IPS-18a (cell line): ENCODE measurements around the gene ZSWIM5.
"Not testable (repeated sequence)": the region's sequence is repeated elsewhere in the genome, so short reads cannot be mapped to it uniquely, and the experiment has no call there.

Experiments used
- H3K27ac ChIP-seq: one replicate; pipeline ENCODE4 v1.5.1; 2013; ENCODE audit warnings: low read length
- H3K27me3 ChIP-seq: one replicate; pipeline ENCODE4 v1.6.1; 2013; ENCODE audit warnings: mild to moderate bottlenecking, low read length; ENCODE audit not compliant: control insufficient read depth, insufficient read depth
- H3K36me3 ChIP-seq: one replicate; pipeline ENCODE4 v1.6.1; 2013; ENCODE audit warnings: low read depth, low read length; ENCODE audit not compliant: control insufficient read depth
- H3K4me1 ChIP-seq: one replicate; pipeline ENCODE4 v1.6.1; 2013; ENCODE audit warnings: low read depth, low read length; ENCODE audit not compliant: control insufficient read depth
- H3K4me3 ChIP-seq: one replicate; pipeline ENCODE4 v1.5.1; 2013; ENCODE audit warnings: low read length
- H3K9ac ChIP-seq: one replicate; pipeline ENCODE4 v1.6.1; 2013; ENCODE audit warnings: mild to moderate bottlenecking, low read length, moderate library complexity
- H3K9me3 ChIP-seq: one replicate; pipeline ENCODE4 v1.6.1; 2013; ENCODE audit warnings: low read depth, low read length; ENCODE audit not compliant: control insufficient read depth

The ZSWIM5 gene

GRCh38 chr1:45008076-45008475 is 198.3 kb downstream of the ZSWIM5 start:
- Histone ChIP-seq H3K27me3 (peaks cover 4% of the 10 kb centered on the region), H3K27ac (no peak overlapping the region), H3K4me1 (peaks cover 6% of the 10 kb centered on the region), H3K36me3 (peaks cover 42% of the 10 kb centered on the region), H3K9ac (no peak overlapping the region), H3K9me3 (no peaks in the 10 kb centered on the region), H3K4me3 (no peak overlapping the region)

- Histone ChIP-seq H3K9ac (no peak overlapping the region), H3K36me3 (peaks cover 46% of the 10 kb centered on the region), H3K27ac (no peak overlapping the region), H3K9me3 (no peaks in the 10 kb centered on the region), H3K27me3 (peaks cover 4% of the 10 kb centered on the region), H3K4me1 (peaks cover 6% of the 10 kb centered on the region), H3K4me3 (no peak overlapping the region)
Measured at GRCh38 chr1:45007311-45007710, 199.1 kb downstream of the ZSWIM5 start.

DNA sequence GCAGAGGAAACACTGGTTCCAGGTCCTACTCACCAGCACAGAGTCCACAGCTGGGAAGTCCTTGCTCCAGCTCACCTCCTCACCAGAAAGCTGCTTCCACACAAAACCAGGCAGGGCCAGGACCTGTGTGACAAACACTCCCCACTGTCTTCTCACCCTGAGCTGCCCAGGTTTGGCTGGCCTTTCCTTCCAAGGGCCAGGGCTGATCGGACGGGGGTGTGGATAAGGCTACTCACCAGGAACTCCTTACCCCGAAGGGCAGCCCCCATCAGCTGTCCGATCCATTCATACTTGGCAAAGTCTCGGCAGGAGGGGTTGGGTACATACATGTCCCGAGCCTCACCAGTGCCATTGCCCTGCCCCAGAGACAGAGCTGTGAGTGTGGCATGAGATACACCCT is 200.6 kb downstream of the ZSWIM5 start:
- H3K27ac ChIP-seq, result no peak overlapping the region
- H3K9ac ChIP-seq, result no peak overlapping the region
- peaks cover 46% of the 10 kb centered on the region for H3K36me3 ChIP-seq
- no peaks in the 10 kb centered on the region for H3K4me1 ChIP-seq
- peaks cover 4% of the 10 kb centered on the region for H3K27me3 ChIP-seq
- no peak overlapping the region for H3K4me3 ChIP-seq
- H3K9me3 ChIP-seq, result no peaks in the 10 kb centered on the region

DNA sequence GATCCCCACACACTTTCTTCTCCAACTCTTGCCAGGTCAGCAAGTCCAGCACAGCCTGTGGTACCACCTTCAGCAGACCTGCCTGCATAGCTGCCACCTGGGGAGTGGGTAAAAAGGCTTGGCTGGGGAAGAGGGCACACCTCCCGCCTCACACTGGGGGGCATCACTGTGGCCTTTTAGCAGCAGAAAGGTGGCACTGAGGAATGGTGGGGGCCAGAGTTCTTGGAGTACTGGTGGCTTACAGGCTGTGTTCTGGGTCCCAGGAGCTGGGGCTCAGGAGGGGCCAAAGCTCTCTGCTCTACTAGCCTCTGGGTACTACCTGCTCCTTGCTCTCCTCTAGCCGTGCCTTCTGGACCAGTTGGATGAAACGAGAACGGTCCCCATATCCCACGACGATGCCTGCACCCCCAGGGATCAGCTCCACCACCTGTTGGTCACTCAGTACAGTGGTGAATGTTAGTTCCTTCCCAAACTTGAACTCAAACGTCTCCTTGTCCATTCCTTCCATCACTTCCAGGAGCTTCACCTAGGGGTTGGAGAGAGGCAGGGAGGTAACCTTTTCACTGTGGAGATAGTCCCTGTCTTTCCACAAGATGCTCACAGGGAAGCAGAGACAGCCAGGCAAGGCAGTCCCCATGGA is 202.0 kb downstream of the ZSWIM5 start:
- Histone ChIP-seq H3K36me3 (peaks cover 46% of the 10 kb centered on the region), H3K9me3 (no peaks in the 10 kb centered on the region), H3K27ac (no peak overlapping the region)

DNA sequence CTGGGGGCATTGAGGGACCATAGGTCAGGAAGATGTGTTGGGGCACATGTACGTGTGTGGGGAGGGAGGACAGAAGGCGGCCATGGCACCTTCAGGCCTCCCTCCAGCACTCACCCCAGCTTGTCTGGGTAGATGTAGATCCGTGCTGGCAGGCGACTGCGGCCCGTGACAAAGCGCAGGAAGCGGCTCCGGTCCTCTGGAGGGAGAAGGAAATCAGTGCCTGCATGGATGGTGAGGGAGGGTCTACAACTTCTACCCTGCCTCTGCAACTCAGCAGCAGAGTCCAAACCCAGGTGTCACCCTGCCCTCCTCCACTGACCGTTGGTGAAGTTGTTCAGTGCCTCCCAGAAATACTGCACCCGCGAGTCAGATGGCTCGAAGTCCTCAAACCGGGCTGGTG is 202.7 kb downstream of the ZSWIM5 start:
- Histone ChIP-seq H3K9ac (no peak overlapping the region), H3K4me3 (no peak overlapping the region), H3K4me1 (no peaks in the 10 kb centered on the region), H3K27me3 (no peaks in the 10 kb centered on the region), H3K36me3 (peaks cover 46% of the 10 kb centered on the region), H3K9me3 (no peaks in the 10 kb centered on the region), H3K27ac (no peak overlapping the region)

More for the DNA sequence above, 202.0 kb downstream of the ZSWIM5 start:
- no peaks in the 10 kb centered on the region for H3K27me3 ChIP-seq
- no peak overlapping the region for H3K4me3 ChIP-seq
- H3K4me1 ChIP-seq, result no peaks in the 10 kb centered on the region
- H3K9ac ChIP-seq, result no peak overlapping the region

GRCh38 chr1:45002650-45003645 is 203.5 kb downstream of the ZSWIM5 start:
- no peaks in the 10 kb centered on the region for H3K9me3 ChIP-seq
- H3K9ac ChIP-seq, result no peak overlapping the region
- H3K27me3 ChIP-seq, result no peaks in the 10 kb centered on the region
- no peaks in the 10 kb centered on the region for H3K4me1 ChIP-seq
- H3K36me3 ChIP-seq, result peaks cover 38% of the 10 kb centered on the region
- no peak overlapping the region for H3K4me3 ChIP-seq
- H3K27ac ChIP-seq, result no peak overlapping the region

- H3K36me3 ChIP-seq, result peaks cover 30% of the 10 kb centered on the region
- not testable (repeated sequence) for H3K27me3 ChIP-seq, H3K9ac ChIP-seq, H3K9me3 ChIP-seq, H3K4me3 ChIP-seq, H3K27ac ChIP-seq, H3K4me1 ChIP-seq
Measured at GRCh38 chr1:45001576-45001975, 204.8 kb downstream of the ZSWIM5 start.

DNA sequence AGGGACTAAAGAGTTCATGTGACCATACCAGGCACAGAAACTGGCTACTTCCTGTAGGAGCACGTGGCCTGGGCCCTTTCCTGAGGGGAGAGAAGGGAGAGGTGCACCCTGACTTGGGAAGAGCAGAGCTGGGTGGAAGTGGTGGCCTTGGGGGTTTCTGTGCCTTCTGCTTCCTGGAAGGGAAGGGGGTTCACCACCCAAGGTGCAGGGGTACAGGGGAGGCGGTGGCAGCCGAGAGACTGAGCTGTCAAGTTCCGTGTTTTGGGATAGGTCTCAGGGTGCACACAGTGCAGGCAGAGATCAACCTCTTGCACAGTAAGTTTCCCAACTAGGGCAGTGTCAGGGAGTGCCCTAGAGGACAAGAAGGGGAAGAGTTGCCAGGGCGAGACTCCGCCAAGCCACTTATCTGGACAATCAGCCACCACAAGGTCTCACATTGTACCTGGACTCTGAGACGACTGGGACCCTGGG is 205.4 kb downstream of the ZSWIM5 start:
- Histone ChIP-seq H3K4me3 (no peak overlapping the region), H3K9me3 (no peaks in the 10 kb centered on the region), H3K27me3 (no peaks in the 10 kb centered on the region), H3K36me3 (peaks cover 30% of the 10 kb centered on the region), H3K27ac (no peak overlapping the region), H3K4me1 (no peaks in the 10 kb centered on the region), H3K9ac (no peak overlapping the region)

DNA sequence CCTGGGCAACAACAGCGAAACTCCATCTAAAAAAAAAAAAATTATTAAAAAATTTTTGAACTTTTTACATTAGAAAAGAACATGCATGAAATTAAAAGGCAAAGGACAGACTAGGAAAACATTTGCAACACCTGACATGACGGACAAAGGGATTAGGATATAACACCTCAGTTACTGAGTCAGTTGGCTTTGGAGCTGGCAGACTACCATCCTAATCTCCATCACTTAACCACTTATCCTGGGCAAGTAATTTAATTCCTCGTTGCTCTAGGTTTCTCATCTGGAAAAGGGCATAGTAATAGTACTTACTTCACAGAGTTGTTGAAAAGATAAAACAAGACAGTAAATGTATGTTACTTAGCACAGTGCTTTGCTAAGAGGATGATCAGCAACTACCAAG is 207.2 kb downstream of the ZSWIM5 start:
- Histone ChIP-seq H3K27me3 (no peaks in the 10 kb centered on the region), H3K9ac (no peak overlapping the region), H3K4me3 (no peak overlapping the region), H3K36me3 (peaks cover 15% of the 10 kb centered on the region), H3K4me1 (no peaks in the 10 kb centered on the region), H3K27ac (no peak overlapping the region), H3K9me3 (no peaks in the 10 kb centered on the region)

DNA sequence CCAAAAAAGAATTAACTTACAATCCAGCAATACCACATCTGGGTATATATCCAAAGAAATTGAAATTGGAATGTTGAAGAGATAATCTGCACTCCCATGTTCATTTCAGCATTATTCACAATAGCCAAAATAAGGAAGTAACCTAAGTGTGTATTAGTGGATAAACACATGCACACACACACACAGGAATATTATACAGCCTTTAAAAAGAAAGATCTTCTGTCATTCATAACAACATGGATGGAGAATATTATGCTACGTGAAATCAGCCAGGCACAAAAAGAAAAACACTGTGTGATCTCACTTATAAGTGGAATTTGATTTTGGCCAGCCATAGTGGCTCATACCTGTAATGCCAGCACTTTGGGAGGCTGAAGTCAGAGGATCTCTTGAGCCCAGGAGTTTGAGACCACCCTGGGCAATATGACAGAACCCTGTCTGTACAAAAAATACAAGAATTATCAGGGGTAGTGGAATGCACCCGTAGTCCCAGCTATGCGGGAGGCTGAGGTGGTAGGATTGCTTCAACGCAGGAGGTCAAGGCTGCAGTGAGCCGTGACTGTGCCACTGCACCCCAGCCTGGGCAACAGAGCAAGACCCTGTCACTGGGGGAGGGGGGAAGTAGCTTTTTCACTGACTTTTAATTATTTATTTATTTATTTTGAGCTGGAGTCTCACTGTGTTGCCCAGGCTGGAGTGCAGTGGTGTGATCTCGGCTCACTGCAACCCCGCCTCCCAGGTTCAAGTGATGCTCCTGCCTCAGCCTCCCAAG is 210.8 kb downstream of the ZSWIM5 start:
- Histone ChIP-seq H3K4me3 (no peak overlapping the region), H3K27me3 (no peaks in the 10 kb centered on the region), H3K36me3 (no peaks in the 10 kb centered on the region), H3K4me1 (no peaks in the 10 kb centered on the region), H3K9ac (no peak overlapping the region), H3K9me3 (no peaks in the 10 kb centered on the region), H3K27ac (no peak overlapping the region)

DNA sequence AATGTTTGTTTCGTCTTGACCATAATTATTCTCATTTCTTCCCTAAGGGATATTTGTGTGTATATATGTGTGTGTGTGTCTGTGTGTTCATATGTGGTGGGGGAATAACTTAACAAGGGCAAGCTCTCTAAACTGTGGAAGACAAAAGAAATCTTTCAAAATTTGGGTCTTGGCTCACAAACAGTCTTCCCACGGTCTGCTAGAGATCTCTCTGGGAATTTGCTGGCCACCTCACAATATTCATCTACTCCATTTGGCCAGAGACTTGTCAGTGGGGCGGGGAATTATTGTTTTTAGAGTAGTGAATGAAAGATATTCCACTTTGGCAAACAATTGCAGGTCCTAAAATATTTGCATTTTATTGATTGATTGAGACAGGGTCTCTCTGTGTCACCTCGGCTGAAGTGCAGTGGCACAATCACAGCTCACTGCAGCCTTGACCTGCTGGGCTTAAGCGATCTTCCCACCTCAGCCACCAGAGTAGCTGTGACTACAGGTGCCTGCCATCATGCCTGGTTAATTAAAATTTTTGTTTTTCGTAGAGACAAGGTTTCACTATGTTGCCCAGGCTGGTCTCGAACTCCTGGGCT is 212.0 kb downstream of the ZSWIM5 start:
- no peak overlapping the region for H3K4me3 ChIP-seq
- H3K36me3 ChIP-seq, result no peaks in the 10 kb centered on the region
- H3K27ac ChIP-seq, result no peak overlapping the region

More for the DNA sequence above, 212.0 kb downstream of the ZSWIM5 start:
- no peaks in the 10 kb centered on the region for H3K4me1 ChIP-seq
- H3K27me3 ChIP-seq, result no peaks in the 10 kb centered on the region
- no peaks in the 10 kb centered on the region for H3K9me3 ChIP-seq
- H3K9ac ChIP-seq, result no peak overlapping the region
